GM19043 (cell line): ENCODE results near the gene ACSL4.
"Not testable (repeated sequence)": the region's sequence is repeated elsewhere in the genome, so short reads cannot be mapped to it uniquely, and the experiment has no call there.

Source experiments
- ATAC-seq: cut with Tn5 transposase; IDR thresholded peaks from one replicate; pipeline ENCODE4 v1.9.1; 2021; ENCODE audit warnings: low read depth; ENCODE audit not compliant: unreplicated experiment

Gene ACSL4

GRCh38 chrX:109679820-109680219, 53.2 kb downstream of the ACSL4 start:
- no peak for ATAC-seq

GRCh38 chrX:109672239-109672638, 60.8 kb downstream of the ACSL4 start:
- ATAC-seq = no peak

GRCh38 chrX:109671170-109671569, 61.9 kb downstream of the ACSL4 start:
- ATAC-seq = not testable (repeated sequence)

- no peak for ATAC-seq
Observed at GRCh38 chrX:109667986-109668385, 65.1 kb downstream of the ACSL4 start.

GRCh38 chrX:109660435-109661143, 72.5 kb downstream of the ACSL4 start:
- ATAC-seq = no peak

GRCh38 chrX:109658391-109658790, 74.7 kb downstream of the ACSL4 start:
- no peak for ATAC-seq

GRCh38 chrX:109657364-109657763, 75.7 kb downstream of the ACSL4 start:
- not testable (repeated sequence) for ATAC-seq

GRCh38 chrX:109656774-109657173, 76.3 kb downstream of the ACSL4 start:
- ATAC-seq = no peak

GRCh38 chrX:109655502-109656201, 77.4 kb downstream of the ACSL4 start:
- ATAC-seq = no peak

GRCh38 chrX:109654516-109655109, 78.4 kb downstream of the ACSL4 start:
- ATAC-seq = no peak

GRCh38 chrX:109644671-109645070, 88.4 kb downstream of the ACSL4 start:
- ATAC-seq = not testable (repeated sequence)

- no peak for ATAC-seq
Observed at GRCh38 chrX:109643687-109644086, 89.4 kb downstream of the ACSL4 start.

GRCh38 chrX:109638158-109638557, 94.9 kb downstream of the ACSL4 start:
- no peak for ATAC-seq

GRCh38 chrX:109637477-109637876, 95.6 kb downstream of the ACSL4 start:
- not testable (repeated sequence) for ATAC-seq

GRCh38 chrX:109635146-109635545, 97.9 kb downstream of the ACSL4 start:
- ATAC-seq = no peak

GRCh38 chrX:109632906-109633504, 100.1 kb downstream of the ACSL4 start:
- ATAC-seq = no peak

- no peak for ATAC-seq
Observed at GRCh38 chrX:109629310-109629709, 103.7 kb downstream of the ACSL4 start.

- ATAC-seq = no peak
Observed at GRCh38 chrX:109626637-109627036, 106.4 kb downstream of the ACSL4 start.

- ATAC-seq = no peak
Observed at GRCh38 chrX:109624641-109625616, 108.1 kb downstream of the ACSL4 start, which contains the start of gene KCNE5. TSS of gene KCNE5 (minus strand) at chrX:109625172. CDS start at chrX:109625020, 152 bp downstream.

GRCh38 chrX:109623997-109624396, 109.1 kb downstream of the ACSL4 start:
- no peak for ATAC-seq
